GM12875 (cell line): ENCODE measurements around the gene GOLGA1.
"Not testable (repeated sequence)": the region's sequence is repeated elsewhere in the genome, so short reads cannot be mapped to it uniquely, and the experiment has no call there.

Experiments used
- H3K4me3 ChIP-seq: one replicate; pipeline ENCODE4 v1.5.1; 2011; ENCODE audit warnings: low read depth, low read length, control low read depth
- CTCF ChIP-seq: IDR thresholded peaks from 2 replicates; pipeline ENCODE4 v1.5.1; 2011; ENCODE audit warnings: low read depth, mild to moderate bottlenecking, control low read depth, inconsistent platforms, low read length, moderate library complexity, borderline replicate concordance; ENCODE audit not compliant: insufficient read depth

Gene GOLGA1

GRCh38 chr9:124843456-124844034 lies 97.3 kb downstream of the GOLGA1 start:
- no peak for TF ChIP-seq CTCF
- no peak overlapping the region for H3K4me3 ChIP-seq

GRCh38 chr9:124841075-124841821 lies 99.6 kb downstream of the GOLGA1 start:
- H3K4me3 ChIP-seq, result no peak overlapping the region
- no peak for TF ChIP-seq CTCF

- H3K4me3 ChIP-seq, result no peak overlapping the region
- peak; percentile 36; the same call in 1 of the 2 replicates for TF ChIP-seq CTCF
These were observed 100.5 kb downstream of the GOLGA1 start for GRCh38 chr9:124840300-124840833.

GRCh38 chr9:124839612-124840299 lies 101.1 kb downstream of the GOLGA1 start:
- no peak overlapping the region for H3K4me3 ChIP-seq
- peak; percentile 53; the same call in 1 of the 2 replicates for TF ChIP-seq CTCF

GRCh38 chr9:124838567-124839275 lies 102.2 kb downstream of the GOLGA1 start:
- H3K4me3 ChIP-seq, result not testable (repeated sequence)

GRCh38 chr9:124838132-124838531 lies 102.8 kb downstream of the GOLGA1 start:
- H3K4me3 ChIP-seq, result not testable (repeated sequence)

GRCh38 chr9:124835026-124835557 lies 105.8 kb downstream of the GOLGA1 start:
- H3K4me3 ChIP-seq, result no peak overlapping the region
- TF ChIP-seq CTCF, result no peak
